Endometrial microvascular endothelial cells (primary cell): ENCODE results near the gene CDC42BPA. TPM values are rescaled to one million over a fixed set of nuclear protein-coding genes. Genes with fewer than 3 reads are reported as not detected.
"Not testable (repeated sequence)": the region's sequence is repeated elsewhere in the genome, so short reads cannot be mapped to it uniquely, and the experiment has no call there.

Experiments used
- in situ Hi-C: cut with HindIII; loops from 2 replicates; pipeline ENCODE4 v1.10.0; 2017; ENCODE audit warnings: low sequenced_read_pairs, low pct_unique_long_range_greater_than_20kb; ENCODE audit errors: inconsistent ontology term
- total RNA-seq: library from RNA; depleted of rRNA; stranded (reverse); fragments of >200 nt; gene quantifications from one replicate; pipeline ENCODE4 v1.2.3, GENCODE V29; 2015; ENCODE audit errors: inconsistent ontology term

The CDC42BPA gene
- total RNA-seq, 1 donor from 2014 or later: 47.6 TPM

DNA sequence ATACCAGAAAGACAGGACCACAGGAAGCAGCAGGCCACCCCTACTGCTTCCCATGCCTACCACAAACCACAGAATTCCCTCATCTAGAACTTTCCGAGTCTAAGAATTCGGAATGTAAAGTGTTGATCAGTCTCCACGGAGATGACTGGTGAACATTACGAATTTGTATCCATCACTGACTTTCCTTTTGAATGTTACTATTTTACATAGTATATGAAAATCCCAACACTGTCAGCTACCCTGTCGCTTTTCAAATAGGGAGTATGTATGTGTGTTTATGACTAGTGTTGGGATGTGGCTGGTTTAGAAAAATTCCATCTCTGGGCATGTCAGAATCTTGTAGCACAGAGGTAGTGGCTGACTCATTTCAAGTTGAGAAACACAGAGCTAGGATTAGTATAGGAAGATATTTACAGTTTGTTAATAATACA is 260.0 kb downstream of the CDC42BPA start:
- in situ Hi-C loops: no loop called here

DNA sequence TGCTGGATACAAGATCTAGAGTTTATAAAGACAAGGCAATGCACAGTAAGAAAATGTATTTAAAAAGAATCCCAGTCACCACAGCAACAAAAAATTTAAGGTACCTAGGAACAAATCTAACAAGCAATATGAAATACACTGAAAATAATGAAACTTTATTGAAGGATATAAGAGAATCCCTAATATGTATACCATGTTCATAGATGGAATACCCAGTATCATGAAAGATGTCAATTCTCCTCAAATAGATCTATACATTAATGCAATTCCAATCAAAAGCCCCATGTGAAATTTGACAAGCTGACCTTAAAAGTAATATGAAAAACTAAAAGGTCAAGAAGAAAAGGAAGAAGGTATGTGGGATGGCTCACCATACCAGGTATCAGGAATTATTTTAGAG is 269.0 kb downstream of the CDC42BPA start:
- in situ Hi-C loops: no loop called here

DNA sequence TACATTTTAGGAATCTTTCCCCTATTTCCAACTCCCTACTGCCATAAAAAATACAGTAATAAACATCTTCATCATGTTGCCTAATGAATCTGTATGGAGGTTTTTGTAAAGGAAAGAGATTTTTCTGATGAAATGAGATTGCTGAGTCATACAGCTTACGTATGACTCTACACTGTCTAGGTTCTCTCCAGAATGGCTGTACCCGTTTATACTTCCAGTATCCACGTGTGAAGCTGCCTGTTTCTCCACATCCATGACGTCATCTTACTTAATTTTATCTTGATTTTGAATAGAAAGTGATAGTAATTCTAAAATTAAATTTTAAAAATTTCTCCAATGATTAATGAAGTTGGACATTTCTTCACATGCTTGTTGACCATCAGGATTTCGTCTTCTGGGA is 274.5 kb downstream of the CDC42BPA start:
- in situ Hi-C loops: no loop called here

DNA sequence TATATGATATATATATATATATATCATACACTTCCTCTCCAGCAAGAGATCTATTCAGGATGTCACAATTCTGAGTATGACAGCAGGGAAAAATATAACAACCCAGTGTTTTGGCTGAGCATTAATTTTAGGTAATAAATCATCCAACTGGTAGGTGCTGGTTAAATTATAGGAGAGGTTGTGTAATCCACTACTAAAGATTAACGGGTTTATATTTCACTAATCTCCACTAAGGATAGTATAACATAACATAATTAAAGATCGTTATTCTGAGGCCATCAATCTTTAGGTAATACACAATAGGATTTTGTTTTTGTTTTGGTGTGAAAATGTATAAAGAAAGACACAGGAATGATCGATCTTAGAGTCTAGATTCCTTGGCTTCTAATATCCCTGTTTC is 276.0 kb downstream of the CDC42BPA start:
- in situ Hi-C loops: no loop called here

DNA sequence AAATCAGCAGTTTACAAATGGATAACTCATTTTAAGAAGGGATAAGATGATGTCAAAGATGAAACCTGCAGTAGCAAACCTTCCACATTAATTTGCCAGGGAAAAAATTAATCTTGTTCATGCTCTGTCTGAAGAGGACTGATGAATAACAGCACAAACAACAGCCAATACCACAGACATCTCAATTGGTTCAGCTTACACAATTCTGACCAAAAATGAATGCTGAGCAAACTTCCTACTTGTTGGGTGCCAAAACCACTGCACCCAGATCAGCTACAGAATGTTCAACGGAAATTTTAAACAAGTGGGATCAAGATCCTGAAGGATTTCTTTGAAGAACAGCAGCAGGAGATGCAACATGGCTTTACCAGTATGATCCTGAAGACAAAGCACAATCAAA is 279.9 kb downstream of the CDC42BPA start:
- in situ Hi-C loops: no loop called here

DNA sequence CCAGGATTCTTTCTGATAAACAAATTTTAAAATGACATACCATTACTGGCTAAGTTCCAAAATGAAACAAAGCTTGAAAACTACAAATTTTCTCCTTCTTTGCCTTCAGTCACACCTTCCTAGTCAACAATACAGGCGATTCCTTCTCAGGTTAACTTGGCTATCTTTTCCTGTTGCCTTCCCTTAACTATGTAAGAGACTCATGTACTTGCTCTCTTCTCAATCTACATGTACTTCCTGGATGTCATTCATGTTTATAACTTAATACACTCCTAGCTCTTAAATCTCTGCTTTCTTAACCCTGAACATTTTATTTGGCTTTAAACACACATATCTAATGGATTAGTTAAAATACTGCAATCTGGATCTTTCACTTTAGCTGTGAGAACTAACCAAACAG is 281.2 kb downstream of the CDC42BPA start:
- in situ Hi-C loops: no loop called here

DNA sequence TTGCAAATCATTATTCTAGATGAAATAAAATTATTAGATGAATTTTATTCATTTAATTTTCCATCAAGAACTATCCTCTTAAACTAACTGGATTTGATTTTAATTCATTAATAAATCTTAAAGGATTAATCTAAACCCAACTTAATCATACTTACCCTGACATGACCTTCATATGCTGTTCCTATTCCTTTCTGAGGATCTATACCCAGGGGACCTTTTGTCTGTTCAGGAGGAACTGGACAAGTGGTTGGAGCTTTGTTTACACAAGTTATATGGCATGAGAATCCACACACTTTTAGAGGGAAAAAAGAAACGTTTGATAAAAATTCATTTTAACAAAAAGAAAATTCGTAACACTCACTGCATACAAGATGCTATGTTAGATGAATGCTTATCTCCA is 283.0 kb downstream of the CDC42BPA start:
- in situ Hi-C loops: no loop called here

DNA sequence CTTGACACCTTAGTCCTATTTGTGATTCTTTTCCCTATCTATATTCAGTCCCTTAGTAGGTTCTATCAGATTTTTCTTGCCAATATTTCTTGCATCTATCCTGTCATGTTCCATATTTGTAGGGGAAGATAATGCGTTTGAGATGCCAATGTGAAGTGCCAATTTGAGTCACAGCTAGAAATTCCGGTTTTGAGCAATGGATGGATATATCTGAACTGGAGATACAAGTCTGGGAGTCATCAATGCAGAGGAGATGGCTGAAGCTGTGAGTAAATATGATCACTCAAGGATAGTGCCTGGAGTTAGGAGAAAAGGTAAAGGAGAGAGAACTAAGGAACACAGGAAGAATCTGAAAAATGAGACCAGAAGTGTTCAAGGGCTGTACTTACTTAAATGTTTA is 284.4 kb downstream of the CDC42BPA start:
- in situ Hi-C loops: no loop called here

DNA sequence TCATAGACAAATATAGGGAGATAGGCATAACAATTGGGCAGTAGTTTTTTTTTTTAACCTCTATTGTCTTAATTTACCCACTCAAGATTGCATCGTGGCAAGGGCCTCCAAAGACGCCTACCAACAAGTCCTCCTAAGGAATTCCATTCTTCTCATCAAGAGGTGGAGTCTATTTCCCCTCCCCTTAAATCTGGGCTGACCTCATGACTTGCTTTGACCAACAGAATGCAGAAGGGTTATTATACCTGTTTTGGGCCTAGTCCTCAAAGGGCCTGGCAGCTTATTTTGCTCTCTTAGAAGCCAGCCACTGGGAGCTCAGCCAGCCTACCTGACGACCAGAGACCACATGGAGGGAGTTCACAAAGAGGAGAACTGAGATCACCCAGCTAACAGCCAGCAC is 285.9 kb downstream of the CDC42BPA start:
- in situ Hi-C loops: no loop called here

DNA sequence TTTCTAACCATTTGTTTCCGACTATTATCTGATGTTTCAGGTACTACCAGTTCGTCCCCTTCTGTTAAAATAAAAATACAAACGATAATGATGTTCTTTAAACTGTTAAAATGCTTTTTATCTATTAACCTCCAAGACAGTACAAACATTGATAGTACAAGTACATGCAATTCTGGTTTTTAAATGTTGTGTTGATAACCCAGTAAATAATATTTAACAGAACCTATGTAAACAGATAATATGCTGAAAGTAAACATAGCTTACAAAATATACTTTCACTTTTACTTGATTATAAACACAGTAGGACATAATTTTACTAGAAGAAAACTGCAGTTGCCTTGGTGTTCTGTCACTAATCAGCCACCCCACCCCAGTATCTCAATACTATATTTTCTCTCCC is 301.3 kb downstream of the CDC42BPA start:
- in situ Hi-C loops: no loop called here

DNA sequence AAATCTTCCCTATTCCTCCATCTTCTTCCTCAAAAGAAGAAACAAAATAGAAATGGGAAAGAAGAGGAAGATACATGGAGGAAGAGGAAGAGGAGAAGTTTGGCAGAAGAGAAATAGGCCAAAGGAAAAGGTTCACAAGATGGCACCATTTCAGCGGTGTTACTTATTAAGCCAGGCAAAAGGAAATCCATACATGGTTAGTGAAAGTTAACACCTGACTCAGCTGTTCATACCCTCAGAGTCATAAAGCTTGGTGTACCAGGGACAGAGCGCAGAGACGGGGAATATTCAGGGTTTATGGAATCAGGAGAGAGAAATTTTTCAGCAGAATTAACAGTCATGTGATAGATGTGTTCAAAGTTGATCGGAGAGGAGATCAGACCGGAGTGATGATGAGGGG is 307.6 kb downstream of the CDC42BPA start:
- in situ Hi-C loops: no loop called here

DNA sequence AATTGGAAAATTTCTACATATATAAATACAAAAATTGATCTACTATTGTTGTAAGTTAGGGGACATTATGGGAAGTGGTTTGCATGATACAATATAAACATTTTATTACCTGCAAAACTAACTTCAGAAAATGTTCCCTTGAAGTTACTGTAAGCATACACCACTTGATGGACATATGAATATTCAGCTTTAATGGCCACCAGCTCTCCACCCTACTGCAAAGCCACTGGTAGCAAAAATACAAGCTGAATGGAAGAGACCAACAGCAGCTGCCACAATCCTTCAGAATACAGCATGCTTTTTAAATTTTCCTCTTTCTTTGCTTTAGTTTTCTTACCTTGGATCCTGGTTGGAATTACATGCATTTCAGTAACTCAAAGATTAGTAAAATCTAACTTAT is 308.4 kb downstream of the CDC42BPA start:
- in situ Hi-C loops: no loop called here

DNA sequence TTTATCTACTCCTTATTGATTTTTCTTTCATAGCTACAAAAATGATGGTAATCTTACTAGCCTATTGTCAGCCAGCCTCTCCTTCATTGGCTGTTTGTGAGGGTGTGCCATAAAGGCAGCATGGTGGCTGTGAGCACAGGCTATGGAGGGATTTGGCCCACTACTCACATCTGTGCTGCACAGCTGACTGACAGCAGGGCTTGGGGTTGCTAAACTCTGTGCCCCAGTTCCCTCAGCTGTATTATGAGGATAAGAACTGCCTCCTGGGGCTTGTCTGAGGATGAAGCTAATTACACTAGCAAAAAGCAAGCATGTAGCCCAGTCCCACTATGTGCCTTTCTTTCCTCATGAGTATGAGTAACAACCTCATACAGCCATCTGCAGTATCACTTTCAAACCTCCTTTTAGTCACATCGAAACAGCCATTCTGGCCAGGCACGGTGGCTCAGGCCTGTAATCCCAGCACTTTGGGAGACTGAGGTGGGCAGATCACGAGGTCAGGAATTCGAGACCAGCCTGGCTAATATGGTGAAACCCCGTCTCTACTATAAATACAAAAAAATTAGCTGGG is 312.0 kb downstream of the CDC42BPA start:
- in situ Hi-C loops: no loop called here

DNA sequence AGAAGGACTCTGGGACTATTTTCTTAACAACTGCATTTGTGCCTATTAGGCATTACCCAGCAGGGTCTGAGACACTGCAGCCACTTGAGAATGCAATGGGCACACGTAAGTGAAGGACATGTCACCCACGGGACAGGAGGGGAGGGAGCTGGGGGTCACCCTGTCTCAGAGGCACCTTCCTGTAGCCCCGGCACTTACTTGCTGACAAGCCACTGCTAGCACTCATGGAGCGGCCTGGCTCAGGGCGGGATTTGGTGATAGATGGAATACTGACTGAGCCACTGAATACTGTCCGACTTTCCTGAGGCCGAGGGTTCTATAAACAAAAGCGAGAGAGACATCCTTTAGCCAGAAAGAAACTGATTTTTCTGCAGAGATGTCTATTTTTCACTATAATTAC is 313.5 kb downstream of the CDC42BPA start:
- in situ Hi-C loops: no loop called here

DNA sequence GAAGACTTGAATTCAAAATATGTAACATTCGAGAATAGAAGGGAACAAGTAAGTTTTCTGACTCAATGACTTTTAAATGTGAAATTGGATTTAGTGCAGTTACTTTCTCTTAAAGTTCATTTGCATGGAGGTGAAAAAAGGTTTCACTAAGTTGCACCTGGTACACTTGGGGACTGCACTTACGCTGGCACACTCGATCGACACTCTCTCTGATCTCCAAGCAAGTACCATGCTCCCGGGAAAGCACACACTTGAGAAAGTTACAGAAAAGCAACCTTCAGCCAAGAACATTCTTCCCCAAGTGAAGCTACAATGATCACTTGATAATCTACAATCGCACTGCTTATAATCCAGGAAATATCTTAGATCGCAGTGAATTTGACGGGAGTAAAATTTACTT is 315.1 kb downstream of the CDC42BPA start:
- in situ Hi-C loops: no loop called here

DNA sequence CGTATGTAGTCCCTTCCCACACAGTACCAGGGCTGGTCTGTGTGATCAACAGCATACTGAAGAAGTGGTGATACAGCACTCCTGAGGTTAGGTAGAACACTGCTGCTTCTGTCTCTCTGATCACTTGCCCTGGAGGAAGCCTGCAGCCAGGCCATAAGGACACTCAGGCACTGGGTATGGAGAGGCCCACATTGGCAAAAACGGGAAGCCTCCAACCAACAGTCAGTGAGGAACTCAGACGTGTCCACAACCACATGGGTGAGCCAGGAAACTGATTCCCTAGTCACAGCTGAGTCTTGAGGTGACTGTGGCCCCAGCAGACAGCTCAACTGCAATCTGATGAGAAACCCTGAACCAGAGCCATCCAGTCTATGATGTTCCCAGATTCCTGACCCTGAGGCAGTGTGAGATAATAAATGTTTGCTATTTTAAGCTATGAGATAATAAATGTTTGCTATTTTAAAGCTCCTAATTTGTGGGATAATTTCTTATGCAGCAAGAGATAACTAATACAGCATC is 315.7 kb downstream of the CDC42BPA start:
- in situ Hi-C loops: no loop called here

DNA sequence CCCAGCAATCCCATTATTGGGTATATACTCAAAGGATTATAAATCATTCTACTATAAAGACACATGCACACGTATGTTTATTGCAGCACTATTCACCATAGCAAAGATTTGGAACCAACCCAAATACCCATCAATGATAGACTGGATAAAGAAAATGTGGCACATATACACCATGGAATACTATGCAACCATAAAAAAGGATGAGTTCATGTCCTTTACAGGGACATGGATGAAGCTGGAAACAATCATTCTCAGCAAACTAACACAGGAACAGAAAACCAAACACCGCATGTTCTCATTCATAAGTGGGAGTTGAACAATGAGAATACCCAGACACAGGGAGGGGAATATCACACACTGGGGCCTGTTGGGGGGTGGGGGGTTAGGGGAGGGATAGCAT is 318.7 kb downstream of the CDC42BPA start:
- in situ Hi-C loops: not testable (repeated sequence)

DNA sequence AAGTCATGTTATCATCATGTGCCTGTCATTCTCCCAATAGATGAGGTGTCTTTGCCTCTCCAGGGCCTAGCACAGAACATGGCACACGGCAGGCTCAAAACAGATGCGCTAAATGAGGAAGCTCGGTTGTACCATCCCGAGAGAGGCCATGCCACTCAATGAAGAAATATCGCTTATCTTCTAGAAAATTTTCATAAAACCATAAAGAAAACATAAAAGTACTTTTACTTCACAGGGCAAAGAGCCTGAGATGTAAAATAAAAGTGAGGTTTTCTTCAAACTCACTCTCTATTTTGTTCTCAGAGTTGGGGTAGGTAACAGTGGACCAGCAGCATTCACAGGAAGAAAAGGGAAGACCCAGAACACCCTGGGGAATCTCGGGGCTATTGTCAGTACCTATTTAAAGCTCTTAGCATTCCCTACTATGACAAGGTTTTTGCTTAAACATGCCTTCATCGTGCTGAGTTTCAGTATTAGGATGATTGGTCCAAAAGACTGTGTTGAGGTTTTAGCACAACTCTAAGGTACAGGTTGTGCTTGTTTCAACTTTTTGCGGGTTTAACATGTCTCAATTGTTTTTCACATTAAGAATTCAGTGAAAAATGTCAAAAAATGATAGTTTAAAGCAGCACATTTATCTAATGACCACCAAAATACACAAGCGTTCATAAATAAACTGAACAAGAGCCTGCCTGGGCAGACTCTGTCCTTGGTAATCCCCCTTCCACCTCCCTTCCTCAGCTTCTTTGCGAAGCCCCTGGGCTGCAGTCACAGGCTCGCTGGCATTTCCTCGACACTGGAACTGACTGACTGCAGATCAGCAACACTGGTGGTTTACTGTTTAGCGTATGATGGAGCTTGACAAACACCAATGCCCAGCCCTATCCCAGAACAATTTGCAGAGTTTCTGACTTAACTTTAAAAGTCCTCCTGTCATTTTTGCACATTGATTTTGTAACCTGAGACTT is 322.6 kb downstream of the CDC42BPA start:
- in situ Hi-C loops: no loop called here

DNA sequence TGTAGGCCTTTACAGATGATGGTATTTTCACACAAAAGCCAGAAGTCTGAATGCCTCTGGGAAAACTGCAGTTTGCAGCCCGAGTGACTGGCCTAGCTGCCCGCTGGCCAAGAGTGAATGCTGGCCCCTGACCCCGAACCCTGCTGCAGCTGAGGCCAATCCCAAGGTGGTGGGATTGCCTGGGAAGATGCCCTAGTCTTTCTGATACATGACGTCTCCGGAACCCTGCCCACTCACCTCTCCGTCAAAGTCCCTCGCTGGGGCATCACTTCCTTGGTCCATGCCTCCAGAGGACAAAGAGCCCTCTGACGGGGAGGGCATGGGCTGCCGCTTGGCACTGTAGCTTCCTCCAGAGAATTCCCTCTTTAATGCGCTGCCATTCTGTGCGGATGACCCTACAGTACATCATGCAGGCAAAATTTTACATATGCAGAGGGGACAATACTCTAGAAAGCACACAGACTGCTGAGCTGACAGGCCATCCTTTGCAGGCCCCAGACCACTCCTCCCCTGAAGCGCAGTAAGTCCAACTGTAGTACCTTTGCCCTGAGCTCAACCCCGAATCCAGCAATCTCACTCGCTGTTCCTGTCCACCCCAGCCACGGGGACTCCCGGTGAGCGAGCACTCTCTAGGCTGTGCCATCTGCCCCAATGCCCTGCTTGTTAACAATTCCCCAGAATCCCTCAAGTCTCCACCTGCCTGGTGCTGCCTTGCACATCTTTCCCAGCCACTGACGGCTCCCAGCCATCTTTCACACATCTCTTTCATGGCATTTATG is 323.5 kb downstream of the CDC42BPA start:
- in situ Hi-C loops: no loop called here
